HEK293 (cell line): ENCODE measurements around the gene PPY.
A peak's percentile ranks its signal among the peaks of the same experiment; 100 is the strongest.

Source experiments
- GLI4 ChIP-seq: fragments of 450-650 bp; formaldehyde crosslinking; IDR thresholded peaks from 2 replicates; pipeline ENCODE4 v1.5.1; 2016; ENCODE audit warnings: missing biosample characterization, missing genetic modification characterization
- GLIS1 ChIP-seq: fragments of 450-650 bp; formaldehyde crosslinking; IDR thresholded peaks from 2 replicates; pipeline ENCODE4 v1.5.1; 2016; ENCODE audit warnings: missing biosample characterization, missing genetic modification characterization
- KLF8 ChIP-seq: fragments of 450-650 bp; formaldehyde crosslinking; IDR thresholded peaks from 2 replicates; pipeline ENCODE4 v1.5.1; 2016; ENCODE audit warnings: missing biosample characterization, missing genetic modification characterization
- RBAK ChIP-seq: fragments of 450-650 bp; formaldehyde crosslinking; IDR thresholded peaks from 2 replicates; pipeline ENCODE4 v1.5.1; 2016; ENCODE audit warnings: missing biosample characterization, missing genetic modification characterization
- SALL2 ChIP-seq: fragments of 450-650 bp; formaldehyde crosslinking; IDR thresholded peaks from 2 replicates; pipeline ENCODE4 v1.5.0; 2017; ENCODE audit warnings: missing biosample characterization, mild to moderate bottlenecking, missing genetic modification characterization, borderline replicate concordance
- SP7 ChIP-seq: fragments of 450-650 bp; formaldehyde crosslinking; IDR thresholded peaks from 2 replicates; pipeline ENCODE4 v1.5.1; 2016; ENCODE audit warnings: missing biosample characterization, missing genetic modification characterization
- TCF7L2 ChIP-seq: IDR thresholded peaks from 2 replicates; pipeline ENCODE4 v1.6.1; 2011; ENCODE audit warnings: low read depth, mild to moderate bottlenecking, inconsistent platforms, low read length, moderate library complexity, borderline replicate concordance
- ZFP37 ChIP-seq: fragments of 450-650 bp; formaldehyde crosslinking; IDR thresholded peaks from 2 replicates; pipeline ENCODE4 v1.5.1; 2016; ENCODE audit warnings: missing biosample characterization, missing genetic modification characterization
- ZFP41 ChIP-seq: fragments of 450-650 bp; formaldehyde crosslinking; IDR thresholded peaks from 2 replicates; pipeline ENCODE4 v1.5.1; 2016; ENCODE audit warnings: missing biosample characterization, missing genetic modification characterization, borderline replicate concordance
- ZNF114 ChIP-seq: fragments of 450-650 bp; formaldehyde crosslinking; IDR thresholded peaks from 2 replicates; pipeline ENCODE4 v1.5.0; 2017; ENCODE audit warnings: missing biosample characterization, missing genetic modification characterization
- ZNF146 ChIP-seq: fragments of 450-650 bp; formaldehyde crosslinking; IDR thresholded peaks from 2 replicates; pipeline ENCODE4 v1.5.1; 2016; ENCODE audit warnings: missing biosample characterization, missing genetic modification characterization
- ZNF175 ChIP-seq: fragments of 450-650 bp; formaldehyde crosslinking; IDR thresholded peaks from 2 replicates; pipeline ENCODE4 v1.5.1; 2016; ENCODE audit warnings: missing biosample characterization, missing genetic modification characterization
- ZNF211 ChIP-seq: fragments of 450-650 bp; formaldehyde crosslinking; IDR thresholded peaks from 2 replicates; pipeline ENCODE4 v1.5.1; 2016; ENCODE audit warnings: low read depth, missing biosample characterization, missing genetic modification characterization
- ZNF221 ChIP-seq: fragments of 450-650 bp; formaldehyde crosslinking; IDR thresholded peaks from 2 replicates; pipeline ENCODE4 v1.5.1; 2017; ENCODE audit warnings: missing biosample characterization, missing genetic modification characterization, borderline replicate concordance
- ZNF366 ChIP-seq: fragments of 450-650 bp; formaldehyde crosslinking; conservative IDR thresholded peaks from 2 replicates; pipeline ENCODE4 v1.5.1; 2016; ENCODE audit warnings: missing biosample characterization, missing genetic modification characterization
- ZNF510 ChIP-seq: fragments of 450-650 bp; formaldehyde crosslinking; IDR thresholded peaks from 2 replicates; pipeline ENCODE4 v1.5.1; 2018; ENCODE audit warnings: mild to moderate bottlenecking, missing genetic modification characterization, missing biosample characterization; ENCODE audit not compliant: insufficient replicate concordance
- ZNF530 ChIP-seq: fragments of 450-650 bp; formaldehyde crosslinking; IDR thresholded peaks from 2 replicates; pipeline ENCODE4 v1.5.1; 2016; ENCODE audit warnings: low read depth, missing biosample characterization, missing genetic modification characterization
- ZNF623 ChIP-seq: fragments of 450-650 bp; formaldehyde crosslinking; IDR thresholded peaks from 2 replicates; pipeline ENCODE4 v1.5.1; 2016; ENCODE audit warnings: missing biosample characterization, missing genetic modification characterization
- ZNF670 ChIP-seq: fragments of 450-650 bp; formaldehyde crosslinking; IDR thresholded peaks from 2 replicates; pipeline ENCODE4 v1.5.1; 2016; ENCODE audit warnings: missing biosample characterization, missing genetic modification characterization, low read depth
- ZNF776 ChIP-seq: fragments of 450-650 bp; formaldehyde crosslinking; IDR thresholded peaks from 2 replicates; pipeline ENCODE4 v1.5.0; 2017; ENCODE audit warnings: missing biosample characterization, missing genetic modification characterization, borderline replicate concordance
- ZNF777 ChIP-seq: fragments of 450-650 bp; formaldehyde crosslinking; IDR thresholded peaks from 2 replicates; pipeline ENCODE4 v1.5.1; 2017; ENCODE audit warnings: missing biosample characterization, missing genetic modification characterization, borderline replicate concordance
- ZNF792 ChIP-seq: fragments of 450-650 bp; formaldehyde crosslinking; IDR thresholded peaks from 2 replicates; pipeline ENCODE4 v1.5.1; 2016; ENCODE audit warnings: missing biosample characterization, missing genetic modification characterization
- TF ChIP-seq, protein P1 (sequence below): fragments of 450-650 bp; formaldehyde crosslinking; IDR thresholded peaks from 2 replicates; pipeline ENCODE4 v1.5.1; 2017; ENCODE audit warnings: missing biosample characterization, missing genetic modification characterization
- TF ChIP-seq, protein P2 (sequence below): fragments of 450-650 bp; formaldehyde crosslinking; IDR thresholded peaks from 2 replicates; pipeline ENCODE4 v1.5.1; 2016; ENCODE audit warnings: missing biosample characterization, missing genetic modification characterization
- TF ChIP-seq, protein P3 (sequence below): fragments of 450-650 bp; formaldehyde crosslinking; IDR thresholded peaks from 2 replicates; pipeline ENCODE4; 2016; ENCODE audit warnings: missing biosample characterization, missing genetic modification characterization
- TF ChIP-seq, protein P4 (sequence below): fragments of 450-650 bp; formaldehyde crosslinking; IDR thresholded peaks from 2 replicates; pipeline ENCODE4 v1.5.1; 2016; ENCODE audit warnings: missing biosample characterization, missing genetic modification characterization
- TF ChIP-seq, protein P5 (sequence below): fragments of 450-650 bp; formaldehyde crosslinking; conservative IDR thresholded peaks from 2 replicates; pipeline ENCODE4 v1.5.1; 2016; ENCODE audit warnings: low read depth, missing biosample characterization, missing genetic modification characterization

PPY gene

DNA sequence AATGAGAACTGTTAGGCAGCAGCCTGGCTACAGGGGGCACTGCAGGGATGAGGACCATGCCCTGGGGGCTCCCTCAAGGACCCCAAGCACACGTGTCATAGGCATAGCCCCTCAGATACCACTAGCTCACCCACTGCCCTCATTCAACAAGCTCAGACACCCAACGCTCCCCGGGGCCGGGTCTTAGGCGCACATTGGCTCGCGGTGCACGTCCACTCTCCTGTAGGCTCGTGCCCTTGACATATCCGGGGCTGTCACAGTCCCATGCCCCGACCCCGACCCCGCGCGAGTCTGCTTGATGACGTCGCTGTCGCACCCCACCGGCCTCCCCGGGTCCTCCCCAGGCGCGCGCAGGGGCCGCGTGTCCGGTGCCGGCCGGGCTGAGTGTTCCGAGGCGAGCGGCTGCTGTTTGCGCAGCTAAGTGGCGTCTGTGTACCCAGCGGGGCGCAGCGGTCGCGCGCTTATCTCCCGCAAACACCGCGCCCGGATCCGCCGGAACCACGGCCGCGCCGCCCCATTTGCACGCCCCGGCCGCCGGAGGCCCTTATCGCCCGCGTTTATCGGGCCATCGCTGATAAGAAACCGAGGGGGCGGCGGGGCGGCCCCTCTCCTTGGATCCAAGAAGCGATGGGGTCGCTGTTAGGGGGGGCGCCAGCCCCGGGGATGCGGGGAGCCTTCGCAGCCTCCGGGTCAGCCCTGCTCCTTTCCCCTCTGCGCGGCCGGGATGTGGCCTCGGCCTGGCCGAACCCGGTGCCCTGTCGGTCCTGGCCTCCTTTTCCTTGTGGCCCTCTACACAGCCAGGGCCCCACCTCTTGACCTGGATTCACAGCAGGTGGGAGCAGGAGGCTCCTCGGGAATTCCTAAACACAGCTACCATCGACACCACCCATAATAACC, 41.5 kb upstream of the PPY start (continued):
- TF ChIP-seq, protein P1, sequence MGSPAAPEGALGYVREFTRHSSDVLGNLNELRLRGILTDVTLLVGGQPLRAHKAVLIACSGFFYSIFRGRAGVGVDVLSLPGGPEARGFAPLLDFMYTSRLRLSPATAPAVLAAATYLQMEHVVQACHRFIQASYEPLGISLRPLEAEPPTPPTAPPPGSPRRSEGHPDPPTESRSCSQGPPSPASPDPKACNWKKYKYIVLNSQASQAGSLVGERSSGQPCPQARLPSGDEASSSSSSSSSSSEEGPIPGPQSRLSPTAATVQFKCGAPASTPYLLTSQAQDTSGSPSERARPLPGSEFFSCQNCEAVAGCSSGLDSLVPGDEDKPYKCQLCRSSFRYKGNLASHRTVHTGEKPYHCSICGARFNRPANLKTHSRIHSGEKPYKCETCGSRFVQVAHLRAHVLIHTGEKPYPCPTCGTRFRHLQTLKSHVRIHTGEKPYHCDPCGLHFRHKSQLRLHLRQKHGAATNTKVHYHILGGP (tag by site-specific recombination), result no peak
- TF ChIP-seq ZFP37 (tag by site-specific recombination), result 0 out of 2 replicates have a peak, but pooled peaks have one; percentile 38
- TF ChIP-seq, protein P2, sequence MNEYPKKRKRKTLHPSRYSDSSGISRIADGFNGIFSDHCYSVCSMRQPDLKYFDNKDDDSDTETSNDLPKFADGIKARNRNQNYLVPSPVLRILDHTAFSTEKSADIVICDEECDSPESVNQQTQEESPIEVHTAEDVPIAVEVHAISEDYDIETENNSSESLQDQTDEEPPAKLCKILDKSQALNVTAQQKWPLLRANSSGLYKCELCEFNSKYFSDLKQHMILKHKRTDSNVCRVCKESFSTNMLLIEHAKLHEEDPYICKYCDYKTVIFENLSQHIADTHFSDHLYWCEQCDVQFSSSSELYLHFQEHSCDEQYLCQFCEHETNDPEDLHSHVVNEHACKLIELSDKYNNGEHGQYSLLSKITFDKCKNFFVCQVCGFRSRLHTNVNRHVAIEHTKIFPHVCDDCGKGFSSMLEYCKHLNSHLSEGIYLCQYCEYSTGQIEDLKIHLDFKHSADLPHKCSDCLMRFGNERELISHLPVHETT (tag by site-specific recombination), result no peak
- TF ChIP-seq, protein P3, sequence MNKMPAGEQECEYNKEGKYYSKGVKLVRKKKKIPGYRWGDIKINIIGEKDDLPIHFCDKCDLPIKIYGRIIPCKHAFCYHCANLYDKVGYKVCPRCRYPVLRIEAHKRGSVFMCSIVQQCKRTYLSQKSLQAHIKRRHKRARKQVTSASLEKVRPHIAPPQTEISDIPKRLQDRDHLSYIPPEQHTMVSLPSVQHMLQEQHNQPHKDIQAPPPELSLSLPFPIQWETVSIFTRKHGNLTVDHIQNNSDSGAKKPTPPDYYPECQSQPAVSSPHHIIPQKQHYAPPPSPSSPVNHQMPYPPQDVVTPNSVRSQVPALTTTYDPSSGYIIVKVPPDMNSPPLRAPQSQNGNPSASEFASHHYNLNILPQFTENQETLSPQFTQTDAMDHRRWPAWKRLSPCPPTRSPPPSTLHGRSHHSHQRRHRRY, result no peak
- TF ChIP-seq ZNF146, result no peak
- TF ChIP-seq ZNF114 (tag by site-specific recombination), result no peak
- no peak for TF ChIP-seq ZNF670 (tag by site-specific recombination)
- TF ChIP-seq SP7, result peak; percentile 22; the same call in 1 of the 2 replicates
- no peak for TF ChIP-seq SALL2 (tag by site-specific recombination)
- TF ChIP-seq ZNF530, result no peak
- no peak for TF ChIP-seq ZNF776 (tag by site-specific recombination)
- TF ChIP-seq ZNF510, result no peak
- no peak for TF ChIP-seq ZNF211 (tag by site-specific recombination)
- TF ChIP-seq ZNF175 (tag by site-specific recombination), result no peak
- TF ChIP-seq, protein P4, sequence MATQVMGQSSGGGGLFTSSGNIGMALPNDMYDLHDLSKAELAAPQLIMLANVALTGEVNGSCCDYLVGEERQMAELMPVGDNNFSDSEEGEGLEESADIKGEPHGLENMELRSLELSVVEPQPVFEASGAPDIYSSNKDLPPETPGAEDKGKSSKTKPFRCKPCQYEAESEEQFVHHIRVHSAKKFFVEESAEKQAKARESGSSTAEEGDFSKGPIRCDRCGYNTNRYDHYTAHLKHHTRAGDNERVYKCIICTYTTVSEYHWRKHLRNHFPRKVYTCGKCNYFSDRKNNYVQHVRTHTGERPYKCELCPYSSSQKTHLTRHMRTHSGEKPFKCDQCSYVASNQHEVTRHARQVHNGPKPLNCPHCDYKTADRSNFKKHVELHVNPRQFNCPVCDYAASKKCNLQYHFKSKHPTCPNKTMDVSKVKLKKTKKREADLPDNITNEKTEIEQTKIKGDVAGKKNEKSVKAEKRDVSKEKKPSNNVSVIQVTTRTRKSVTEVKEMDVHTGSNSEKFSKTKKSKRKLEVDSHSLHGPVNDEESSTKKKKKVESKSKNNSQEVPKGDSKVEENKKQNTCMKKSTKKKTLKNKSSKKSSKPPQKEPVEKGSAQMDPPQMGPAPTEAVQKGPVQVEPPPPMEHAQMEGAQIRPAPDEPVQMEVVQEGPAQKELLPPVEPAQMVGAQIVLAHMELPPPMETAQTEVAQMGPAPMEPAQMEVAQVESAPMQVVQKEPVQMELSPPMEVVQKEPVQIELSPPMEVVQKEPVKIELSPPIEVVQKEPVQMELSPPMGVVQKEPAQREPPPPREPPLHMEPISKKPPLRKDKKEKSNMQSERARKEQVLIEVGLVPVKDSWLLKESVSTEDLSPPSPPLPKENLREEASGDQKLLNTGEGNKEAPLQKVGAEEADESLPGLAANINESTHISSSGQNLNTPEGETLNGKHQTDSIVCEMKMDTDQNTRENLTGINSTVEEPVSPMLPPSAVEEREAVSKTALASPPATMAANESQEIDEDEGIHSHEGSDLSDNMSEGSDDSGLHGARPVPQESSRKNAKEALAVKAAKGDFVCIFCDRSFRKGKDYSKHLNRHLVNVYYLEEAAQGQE, result no peak
- no peak for TF ChIP-seq RBAK (tag by site-specific recombination)
- TF ChIP-seq ZNF366 (tag by site-specific recombination), result no peak; the same call in 1 of the 2 replicates
- no peak for TF ChIP-seq TCF7L2
- peak; percentile 57; the same call in 1 of the 2 replicates for TF ChIP-seq ZNF777 (tag by site-specific recombination)
- TF ChIP-seq ZNF221 (tag by site-specific recombination), result no peak
- TF ChIP-seq ZNF623, result no peak
- TF ChIP-seq GLIS1 (tag by site-specific recombination), result peak; percentile 91
- no peak for TF ChIP-seq ZFP41 (tag by site-specific recombination)
- TF ChIP-seq GLI4 (tag by site-specific recombination), result no peak
- TF ChIP-seq KLF8 (tag by site-specific recombination), result peak; percentile 34; the same call in 1 of the 2 replicates
- peak; percentile 76 for TF ChIP-seq ZNF792 (tag by site-specific recombination)
- TF ChIP-seq, protein P5, sequence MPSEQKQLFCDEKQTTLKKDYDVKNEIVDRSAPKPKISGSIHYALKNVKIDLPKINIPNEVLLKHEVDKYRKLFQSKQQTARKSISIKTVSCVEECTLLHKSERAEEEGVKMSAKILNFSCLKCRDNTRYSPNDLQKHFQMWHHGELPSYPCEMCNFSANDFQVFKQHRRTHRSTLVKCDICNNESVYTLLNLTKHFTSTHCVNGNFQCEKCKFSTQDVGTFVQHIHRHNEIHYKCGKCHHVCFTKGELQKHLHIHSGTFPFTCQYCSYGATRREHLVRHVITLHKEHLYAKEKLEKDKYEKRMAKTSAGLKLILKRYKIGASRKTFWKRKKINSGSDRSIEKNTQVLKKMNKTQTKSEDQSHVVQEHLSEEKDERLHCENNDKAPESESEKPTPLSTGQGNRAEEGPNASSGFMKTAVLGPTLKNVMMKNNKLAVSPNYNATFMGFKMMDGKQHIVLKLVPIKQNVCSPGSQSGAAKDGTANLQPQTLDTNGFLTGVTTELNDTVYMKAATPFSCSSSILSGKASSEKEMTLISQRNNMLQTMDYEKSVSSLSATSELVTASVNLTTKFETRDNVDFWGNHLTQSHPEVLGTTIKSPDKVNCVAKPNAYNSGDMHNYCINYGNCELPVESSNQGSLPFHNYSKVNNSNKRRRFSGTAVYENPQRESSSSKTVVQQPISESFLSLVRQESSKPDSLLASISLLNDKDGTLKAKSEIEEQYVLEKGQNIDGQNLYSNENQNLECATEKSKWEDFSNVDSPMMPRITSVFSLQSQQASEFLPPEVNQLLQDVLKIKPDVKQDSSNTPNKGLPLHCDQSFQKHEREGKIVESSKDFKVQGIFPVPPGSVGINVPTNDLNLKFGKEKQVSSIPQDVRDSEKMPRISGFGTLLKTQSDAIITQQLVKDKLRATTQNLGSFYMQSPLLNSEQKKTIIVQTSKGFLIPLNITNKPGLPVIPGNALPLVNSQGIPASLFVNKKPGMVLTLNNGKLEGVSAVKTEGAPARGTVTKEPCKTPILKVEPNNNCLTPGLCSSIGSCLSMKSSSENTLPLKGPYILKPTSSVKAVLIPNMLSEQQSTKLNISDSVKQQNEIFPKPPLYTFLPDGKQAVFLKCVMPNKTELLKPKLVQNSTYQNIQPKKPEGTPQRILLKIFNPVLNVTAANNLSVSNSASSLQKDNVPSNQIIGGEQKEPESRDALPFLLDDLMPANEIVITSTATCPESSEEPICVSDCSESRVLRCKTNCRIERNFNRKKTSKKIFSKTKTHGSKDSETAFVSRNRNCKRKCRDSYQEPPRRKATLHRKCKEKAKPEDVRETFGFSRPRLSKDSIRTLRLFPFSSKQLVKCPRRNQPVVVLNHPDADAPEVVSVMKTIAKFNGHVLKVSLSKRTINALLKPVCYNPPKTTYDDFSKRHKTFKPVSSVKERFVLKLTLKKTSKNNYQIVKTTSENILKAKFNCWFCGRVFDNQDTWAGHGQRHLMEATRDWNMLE, result no peak
